GM19324 (cell line): ENCODE data around the gene POLE.

Experiments
- ATAC-seq: cut with Tn5 transposase; IDR thresholded peaks from one replicate; pipeline ENCODE4 v1.9.1; 2021; ENCODE audit warnings: mild to moderate bottlenecking, moderate library complexity; ENCODE audit not compliant: unreplicated experiment, low FRiP score

The POLE gene

DNA sequence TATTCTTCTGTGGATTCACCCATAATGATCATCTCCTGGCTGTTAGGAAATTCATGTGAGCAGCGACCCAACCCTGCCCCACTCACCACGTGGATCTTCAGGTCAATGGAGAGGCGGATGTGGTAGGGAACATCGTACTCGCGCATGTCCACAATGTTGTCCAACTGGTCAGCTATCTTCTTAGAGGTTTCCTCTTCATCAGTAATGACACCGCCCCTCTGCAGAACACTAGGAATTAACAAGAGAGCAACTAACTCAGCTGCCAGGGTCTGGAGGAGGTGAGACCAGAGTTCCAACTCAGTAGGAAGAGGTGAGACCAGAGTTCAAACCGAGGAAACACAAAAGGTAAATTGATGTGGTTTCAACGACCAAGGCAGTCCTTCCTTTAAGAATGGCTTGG, 9.7 kb downstream of the POLE start:
- no peak for ATAC-seq

- ATAC-seq = no peak
These were observed 11.2 kb downstream of the POLE start for GRCh38 chr12:132675757-132676432.

DNA sequence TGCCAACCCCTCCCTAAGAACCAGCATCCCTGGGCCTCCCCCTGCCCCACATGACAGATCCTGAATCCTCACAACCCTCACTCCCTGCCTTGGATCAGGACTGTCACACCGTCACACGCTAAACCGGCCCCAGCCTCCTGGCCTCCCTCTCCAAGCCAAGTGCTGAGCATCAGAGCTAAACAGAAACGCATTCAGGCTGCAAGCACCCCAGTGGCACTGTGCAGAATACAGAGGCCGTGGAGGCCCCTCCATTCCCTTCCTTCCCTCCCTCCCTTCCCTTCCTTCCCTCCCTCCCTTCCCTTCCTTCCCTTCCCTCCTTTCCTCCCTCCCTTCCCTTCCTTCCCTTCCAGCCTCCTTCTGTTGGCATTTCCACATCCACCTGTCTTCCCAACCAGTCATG, 12.6 kb downstream of the POLE start:
- no peak for ATAC-seq

- ATAC-seq = no peak
These were observed 13.6 kb downstream of the POLE start for GRCh38 chr12:132673288-132674179.

DNA sequence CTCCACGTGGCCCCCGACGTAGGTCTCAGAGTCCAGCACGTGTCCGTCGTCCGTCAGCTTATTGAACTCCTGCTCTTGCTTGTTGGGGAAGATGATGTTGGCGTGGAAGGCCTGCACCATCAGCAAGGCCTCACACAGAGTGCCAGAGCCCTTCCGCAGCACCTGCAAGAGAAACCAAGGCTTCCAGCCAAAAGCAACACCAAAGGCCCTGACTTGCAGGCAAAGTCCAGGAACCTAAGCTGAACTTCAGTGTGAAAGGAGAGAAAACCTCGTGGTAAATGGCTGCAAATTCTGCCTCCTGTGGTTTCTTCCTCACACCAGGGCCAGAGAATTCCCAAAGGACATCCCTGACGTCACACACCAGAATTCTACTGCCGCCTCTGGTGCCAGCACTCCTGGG, 14.5 kb downstream of the POLE start:
- ATAC-seq = no peak

DNA sequence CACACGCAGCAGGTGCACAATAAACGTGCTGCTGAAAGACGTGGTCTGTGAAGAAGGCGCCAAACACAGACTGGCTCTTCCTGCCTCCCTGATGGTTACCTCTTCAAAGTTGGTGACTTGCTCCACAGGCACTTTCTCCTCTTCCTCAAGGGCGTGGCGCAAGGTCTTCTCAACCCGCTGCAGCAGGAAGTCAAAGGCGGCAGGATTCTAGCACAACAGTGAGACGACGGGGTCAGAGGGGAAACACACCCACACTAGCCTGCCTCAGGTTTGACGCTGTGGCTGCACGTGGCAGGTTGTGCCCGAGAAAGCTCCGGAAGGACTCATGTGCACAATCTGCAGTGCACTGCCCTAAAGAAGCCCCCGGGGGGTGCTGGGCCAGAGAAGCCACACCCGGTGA, 15.0 kb downstream of the POLE start:
- no peak for ATAC-seq

DNA sequence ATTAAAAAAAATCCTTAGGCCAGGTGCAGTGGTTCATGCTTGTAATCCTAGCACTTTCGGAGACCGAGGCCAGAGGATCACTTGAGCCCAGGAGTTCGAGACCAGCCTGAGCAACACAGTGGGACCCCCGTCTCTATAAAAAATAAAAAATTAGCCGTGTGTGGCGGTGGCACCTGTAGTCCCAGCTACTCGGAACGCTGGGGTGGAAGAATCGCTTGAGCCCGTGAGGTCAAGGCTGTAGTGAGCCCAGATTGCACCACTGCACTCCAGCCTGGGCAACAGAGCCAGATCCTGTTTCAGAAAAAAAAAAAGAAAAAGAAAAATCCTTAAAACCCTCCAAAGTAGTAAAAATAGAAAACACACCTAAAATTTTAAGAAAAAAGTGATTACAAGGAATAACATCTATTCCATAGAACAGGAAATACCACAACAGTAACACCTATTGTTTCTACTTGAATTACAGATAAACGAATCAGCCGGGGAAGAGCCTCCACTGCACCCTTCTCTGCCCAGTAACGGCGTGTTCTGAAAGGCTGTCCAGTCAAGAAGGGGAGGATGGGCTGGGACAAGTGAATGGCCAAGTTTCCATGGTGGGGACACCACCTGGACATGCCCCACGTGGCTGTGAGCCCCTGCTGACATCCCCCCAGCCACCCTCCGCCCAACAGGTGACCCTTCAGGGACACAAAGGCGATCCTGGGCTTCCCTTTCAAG, 17.8 kb downstream of the POLE start:
- no peak for ATAC-seq

- ATAC-seq = no peak
These were observed 18.7 kb downstream of the POLE start for GRCh38 chr12:132668191-132669088.

- ATAC-seq = no peak
These were observed 21.3 kb downstream of the POLE start for GRCh38 chr12:132665794-132666193.

GRCh38 chr12:132665149-132665491, 22.0 kb downstream of the POLE start:
- no peak for ATAC-seq

GRCh38 chr12:132664206-132665148, 22.7 kb downstream of the POLE start:
- no peak for ATAC-seq

- ATAC-seq = no peak
These were observed 24.0 kb downstream of the POLE start for GRCh38 chr12:132662901-132663755.

GRCh38 chr12:132661972-132662371, 25.2 kb downstream of the POLE start:
- no peak for ATAC-seq

DNA sequence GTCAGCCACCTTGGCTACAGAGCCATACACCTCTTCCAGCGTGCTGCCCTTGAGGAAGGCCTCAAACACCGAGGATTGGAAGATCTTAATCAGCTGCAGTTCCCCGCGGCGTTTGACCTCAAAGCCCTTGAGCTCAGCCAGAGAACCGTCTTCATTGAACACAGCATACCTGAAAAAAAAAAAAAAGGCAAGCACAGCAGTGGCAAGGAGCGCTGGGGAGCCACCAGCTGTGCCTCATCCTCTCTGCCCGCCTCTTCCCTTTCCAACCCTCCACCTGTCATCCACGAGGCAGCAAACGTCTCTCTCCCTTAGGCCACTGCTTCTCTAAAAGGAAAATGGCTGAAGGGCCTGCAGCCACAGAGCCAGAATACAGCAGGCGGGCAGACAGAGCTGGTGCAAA, 26.1 kb downstream of the POLE start:
- ATAC-seq = no peak

DNA sequence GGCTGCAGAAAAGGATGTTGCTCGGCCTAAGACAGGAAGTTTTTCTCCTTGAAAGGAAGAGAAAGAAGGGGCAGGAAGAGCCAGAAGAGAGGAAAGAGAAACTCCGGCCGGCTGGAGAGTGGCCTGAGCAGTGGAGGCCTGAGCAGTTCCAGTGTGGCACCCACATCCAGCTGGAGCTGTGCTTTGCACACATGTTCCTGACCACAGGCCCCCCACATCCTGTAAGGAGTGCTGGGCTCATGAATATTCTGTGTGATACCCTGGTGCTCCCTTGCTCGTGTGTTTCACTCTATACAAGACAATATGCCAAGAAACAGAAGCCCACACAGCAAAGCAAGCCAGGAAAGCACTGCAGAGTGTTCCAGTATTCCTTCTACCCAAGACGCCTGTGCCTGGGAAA, 27.1 kb downstream of the POLE start:
- ATAC-seq = no peak

DNA sequence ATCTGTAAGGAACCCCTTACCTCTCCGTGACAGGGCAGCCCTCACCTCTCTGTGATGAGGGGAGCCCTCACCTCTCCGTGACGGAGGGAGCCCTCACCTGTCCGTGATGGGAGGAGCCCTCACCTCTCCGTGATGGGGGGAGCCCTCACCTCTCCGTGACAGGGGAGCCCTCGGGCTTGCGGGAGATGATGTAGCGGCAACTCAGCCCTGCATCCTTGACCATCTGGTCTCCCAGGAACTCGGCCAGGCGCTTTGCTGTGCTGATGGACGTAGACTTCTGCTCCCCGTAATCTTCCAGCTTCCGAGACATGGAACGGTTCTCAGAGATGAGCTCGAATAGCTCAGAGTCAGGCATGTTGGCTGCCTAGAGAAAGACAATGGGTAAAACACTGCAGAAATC, 28.0 kb downstream of the POLE start:
- no peak for ATAC-seq

DNA sequence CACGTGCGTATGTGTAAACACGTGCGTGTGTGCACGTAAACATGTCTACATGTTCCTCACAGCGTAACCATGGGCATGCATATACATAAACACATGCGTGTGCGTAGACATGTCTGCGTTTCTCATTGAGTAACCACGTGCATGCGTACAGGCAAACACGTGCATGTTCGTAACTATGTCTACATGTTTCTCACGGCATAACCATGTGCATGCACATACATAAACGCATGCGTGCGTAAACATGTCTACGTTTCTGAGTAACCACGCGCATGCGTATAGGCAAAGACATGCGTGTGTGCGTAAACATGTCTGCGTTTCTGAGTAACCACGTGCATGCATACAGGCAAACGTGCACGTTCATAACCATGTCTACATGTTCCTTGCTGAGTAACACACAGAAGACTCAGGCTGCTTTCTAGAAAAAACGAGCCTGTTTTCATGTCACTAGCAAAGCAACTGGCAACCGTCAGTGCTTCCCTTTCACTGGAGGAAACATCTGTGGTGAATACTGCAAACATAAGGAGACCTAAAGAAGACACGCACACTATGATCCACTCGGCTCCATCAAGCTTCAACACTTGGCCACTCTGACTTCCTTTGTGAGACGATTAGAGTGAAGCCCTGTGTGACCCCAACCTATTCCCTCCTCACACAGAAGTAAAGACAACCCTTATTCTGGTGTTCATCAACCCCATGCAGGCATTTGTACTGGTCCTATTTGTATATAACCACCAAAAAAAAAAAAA, 28.8 kb downstream of the POLE start:
- ATAC-seq = no peak
